GM13977 (cell line): ENCODE data around the gene B3GNT7.

Source experiments
- DNase-seq: peaks from one replicate; pipeline ENCODE4 v3.0.0; 2012; ENCODE audit warnings: low spot score
- in situ Hi-C: fragments of 300-500 bp; cut with MboI; formaldehyde crosslinking; loops from one replicate; pipeline ENCODE4 v1.12.0; 2022; ENCODE audit warnings: low sequenced_read_pairs, low pct_unique_long_range_greater_than_20kb, mixed read lengths, inconsistent platforms; ENCODE audit not compliant: unreplicated experiment
- TF ChIP-seq, protein P1 (sequence below): IDR thresholded peaks from 2 replicates; pipeline ENCODE4 v1.5.1; 2012; ENCODE audit warnings: mild to moderate bottlenecking, control low read depth; ENCODE audit not compliant: insufficient read depth; ENCODE audit errors: extremely low read depth, missing control alignments

The B3GNT7 gene

DNA sequence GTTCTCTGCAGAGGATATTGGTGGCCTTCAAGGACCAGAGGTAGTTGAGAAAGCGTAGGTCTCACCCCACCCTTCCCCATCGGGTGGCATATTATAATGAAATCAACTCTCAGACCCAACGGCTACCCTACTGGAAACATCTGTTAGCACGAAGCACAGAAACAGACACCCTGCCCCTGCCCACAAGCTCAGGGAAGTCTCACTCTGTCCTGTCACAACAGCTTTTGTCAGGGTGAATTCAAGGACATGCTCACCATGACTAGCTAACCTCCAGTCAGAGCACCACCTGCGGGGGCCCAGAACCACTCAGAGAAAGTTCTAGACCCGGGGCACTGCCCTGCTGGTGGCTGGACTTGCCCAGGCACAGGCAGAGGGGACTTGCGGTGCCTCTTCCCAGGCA lies 3.5 kb upstream of the B3GNT7 start:
- in situ Hi-C loops = no loop called here
- DNase-seq = peak; percentile 57
- TF ChIP-seq, protein P1, sequence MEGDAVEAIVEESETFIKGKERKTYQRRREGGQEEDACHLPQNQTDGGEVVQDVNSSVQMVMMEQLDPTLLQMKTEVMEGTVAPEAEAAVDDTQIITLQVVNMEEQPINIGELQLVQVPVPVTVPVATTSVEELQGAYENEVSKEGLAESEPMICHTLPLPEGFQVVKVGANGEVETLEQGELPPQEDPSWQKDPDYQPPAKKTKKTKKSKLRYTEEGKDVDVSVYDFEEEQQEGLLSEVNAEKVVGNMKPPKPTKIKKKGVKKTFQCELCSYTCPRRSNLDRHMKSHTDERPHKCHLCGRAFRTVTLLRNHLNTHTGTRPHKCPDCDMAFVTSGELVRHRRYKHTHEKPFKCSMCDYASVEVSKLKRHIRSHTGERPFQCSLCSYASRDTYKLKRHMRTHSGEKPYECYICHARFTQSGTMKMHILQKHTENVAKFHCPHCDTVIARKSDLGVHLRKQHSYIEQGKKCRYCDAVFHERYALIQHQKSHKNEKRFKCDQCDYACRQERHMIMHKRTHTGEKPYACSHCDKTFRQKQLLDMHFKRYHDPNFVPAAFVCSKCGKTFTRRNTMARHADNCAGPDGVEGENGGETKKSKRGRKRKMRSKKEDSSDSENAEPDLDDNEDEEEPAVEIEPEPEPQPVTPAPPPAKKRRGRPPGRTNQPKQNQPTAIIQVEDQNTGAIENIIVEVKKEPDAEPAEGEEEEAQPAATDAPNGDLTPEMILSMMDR = no peak

DNA sequence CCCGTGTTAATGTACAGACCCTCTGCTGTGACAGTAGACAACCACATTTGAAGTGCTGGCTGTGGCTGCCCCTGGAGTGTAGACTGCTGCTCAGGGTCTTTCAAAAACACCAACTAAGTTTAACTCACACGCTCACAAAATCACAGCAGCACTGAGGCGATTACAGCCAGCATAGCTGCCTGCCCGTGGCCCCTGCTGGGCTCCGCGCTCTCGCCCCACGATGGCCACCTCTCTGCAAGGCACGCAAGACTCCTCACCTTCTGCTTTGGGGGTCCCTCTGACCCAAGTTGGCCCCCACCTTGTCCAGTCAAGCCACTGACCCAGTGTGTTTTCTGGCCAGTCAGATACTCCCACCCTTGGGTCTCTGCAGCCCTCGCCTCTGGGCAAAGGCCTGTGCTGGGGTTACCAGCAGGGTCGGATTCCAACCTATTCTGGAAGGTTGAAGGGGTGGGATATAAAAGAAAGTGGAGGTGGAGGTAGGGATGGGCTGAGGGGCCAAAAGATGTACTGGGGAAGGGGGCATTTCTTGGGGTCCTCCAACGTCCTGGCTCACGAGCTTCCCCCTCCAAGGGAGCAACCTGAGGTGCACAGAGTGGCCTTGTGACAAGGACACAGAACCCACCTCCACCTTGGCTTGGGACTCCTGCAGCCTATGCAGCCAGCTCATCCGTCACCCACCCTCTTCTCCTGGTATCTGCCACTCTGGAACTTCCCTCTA lies 2.9 kb upstream of the B3GNT7 start:
- in situ Hi-C loops = no loop called here
- DNase-seq = peak; percentile 37
- TF ChIP-seq, protein P1 = no peak

DNA sequence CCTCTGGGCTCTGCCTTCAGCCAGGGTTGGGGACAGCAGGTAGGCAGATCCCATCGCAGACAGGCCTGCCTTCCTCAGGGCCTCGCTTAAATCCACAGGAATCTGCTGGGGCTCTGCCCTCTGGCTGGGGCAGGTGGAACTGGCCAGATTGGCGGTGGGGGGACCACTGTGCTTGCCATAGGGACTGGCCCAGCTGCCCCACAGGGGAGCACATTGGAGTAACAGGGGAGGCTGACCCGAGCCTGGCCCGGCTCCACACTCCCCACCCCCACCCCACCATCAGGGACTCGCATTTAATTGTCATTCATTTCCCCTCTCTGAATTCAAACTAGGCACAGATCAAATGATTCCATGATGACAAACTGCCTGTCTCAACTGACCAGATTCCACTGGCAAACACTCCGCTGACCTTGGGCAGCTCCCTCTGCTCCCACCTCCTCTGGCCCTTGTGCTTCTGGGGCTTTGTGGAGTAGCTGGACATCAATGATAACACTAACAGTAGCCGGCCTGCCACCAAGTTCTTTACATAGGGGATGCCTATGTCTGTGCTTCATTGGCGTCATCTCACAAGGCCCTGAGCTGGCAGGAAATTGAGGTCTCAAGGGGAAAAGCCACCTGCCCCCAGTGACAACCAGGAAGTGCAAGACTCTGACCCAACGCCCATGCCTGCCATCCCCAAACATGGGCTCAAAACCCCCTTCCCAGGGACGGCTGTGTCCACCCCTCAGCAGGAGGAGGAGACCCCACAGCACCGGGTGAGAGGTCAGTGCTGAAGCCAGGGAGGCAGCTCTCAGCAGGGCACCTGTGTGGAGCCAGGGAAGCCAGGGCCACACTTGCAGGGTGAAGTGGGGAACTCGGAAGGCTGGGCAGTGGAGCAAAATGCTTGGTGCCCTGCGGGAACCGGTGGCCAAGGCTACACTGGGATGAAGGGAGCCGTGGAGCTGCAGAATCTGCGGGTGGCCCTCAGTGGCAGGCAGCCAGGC lies 2.1 kb upstream of the B3GNT7 start:
- TF ChIP-seq, protein P1 = peak; percentile 31
- DNase-seq = peak; percentile 86
- in situ Hi-C loops = no loop called here

DNA sequence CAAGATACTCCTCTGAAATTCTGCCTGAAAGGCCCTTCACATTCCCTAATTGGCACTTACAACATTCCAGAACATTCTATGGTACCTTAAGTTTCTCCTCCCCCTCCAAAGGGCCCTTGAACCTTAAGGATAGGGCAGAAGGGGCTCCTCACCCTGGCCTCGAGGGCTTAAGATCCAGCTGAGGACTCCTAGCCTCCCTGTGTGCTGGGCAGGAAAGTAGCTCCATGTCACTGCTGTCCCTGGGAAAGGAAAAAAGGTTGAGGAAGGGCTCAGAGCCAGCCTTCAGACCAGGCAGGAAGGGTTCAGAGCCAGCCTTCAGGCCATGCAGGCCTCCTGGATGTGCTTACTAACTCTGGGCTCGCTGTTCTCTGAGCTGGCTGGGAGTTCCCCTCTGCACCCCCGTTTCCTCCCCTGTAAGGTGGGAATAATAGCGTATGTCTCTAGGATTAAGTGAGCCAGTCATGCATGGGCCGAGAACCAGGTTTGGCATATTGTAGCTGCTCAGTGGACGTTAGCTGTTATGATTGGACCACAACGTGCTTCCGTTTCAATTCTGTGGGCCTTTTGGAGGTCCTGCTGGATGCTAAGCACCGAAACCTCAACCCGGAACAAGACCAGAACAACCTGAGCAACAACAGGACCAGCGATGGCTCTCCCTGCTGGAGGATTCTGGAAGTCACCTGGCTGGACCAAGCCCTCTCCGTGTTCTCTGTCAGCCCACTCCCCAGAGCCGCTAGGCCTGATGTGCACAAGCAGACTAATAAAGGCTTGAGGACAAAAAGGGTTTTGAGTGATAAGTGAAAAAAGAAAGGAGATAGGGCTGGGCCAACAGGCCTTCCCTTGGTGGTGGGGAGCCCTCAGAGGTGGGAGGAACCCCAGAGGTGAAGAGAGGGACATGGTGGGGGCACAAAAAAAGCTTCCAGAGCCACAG lies 1.0 kb upstream of the B3GNT7 start:
- in situ Hi-C loops = no loop called here
- TF ChIP-seq, protein P1 = peak; percentile 55
- peak; percentile 88 for DNase-seq

DNA sequence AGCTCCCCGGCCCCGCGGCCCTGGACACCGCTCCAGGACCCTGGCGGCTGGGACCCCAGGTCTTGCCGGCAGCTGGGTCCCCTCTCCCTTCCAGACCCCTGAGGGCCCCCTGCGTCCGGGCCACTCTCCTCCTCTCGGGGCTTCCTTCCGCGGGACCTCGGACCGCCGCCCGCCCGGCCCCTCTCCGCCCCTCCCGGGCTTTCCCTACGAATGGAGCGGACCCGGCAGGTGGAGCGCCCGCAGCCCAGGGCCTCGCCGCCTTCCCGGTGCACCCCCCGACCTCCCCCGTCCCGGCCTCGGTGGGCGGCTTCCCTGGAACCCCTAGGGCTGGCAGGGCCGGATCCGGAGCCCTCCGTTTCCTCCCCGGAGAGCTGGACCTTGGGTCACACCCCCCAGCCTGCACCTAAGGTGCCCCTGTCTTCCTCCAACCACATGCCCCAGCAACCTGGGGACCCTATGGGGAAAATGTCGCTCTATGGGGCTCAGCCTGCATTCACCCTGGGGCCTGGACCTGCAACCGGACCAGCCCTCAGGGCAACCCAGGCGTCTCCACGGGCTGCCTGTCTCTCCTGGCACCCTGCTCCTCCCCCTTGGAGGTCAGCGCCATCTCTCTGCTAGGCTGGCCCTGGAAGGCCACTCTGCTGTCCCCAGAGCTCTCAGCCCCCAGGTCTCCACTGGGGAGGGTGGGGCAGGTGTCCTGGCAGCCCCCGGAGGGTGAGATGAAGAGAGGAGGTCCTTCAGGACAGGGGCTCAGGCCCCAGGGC lies 730 bp downstream of the B3GNT7 start:
- TF ChIP-seq, protein P1 = no peak
- DNase-seq = peak; percentile 56
- in situ Hi-C loops = no loop called here
